HUES6 (cell line): ENCODE data around the gene MACO1.
"Not testable (repeated sequence)": the region's sequence is repeated elsewhere in the genome, so short reads cannot be mapped to it uniquely, and the experiment has no call there.

Experiments used
- H3K27ac ChIP-seq: 2 replicates; pipeline ENCODE4 v1.7.0; 2013; ENCODE audit warnings: low read depth, mild to moderate bottlenecking, low read length, inconsistent platforms
- H3K27me3 ChIP-seq: 2 replicates; pipeline ENCODE4 v1.6.1; 2013; ENCODE audit warnings: low read length; ENCODE audit not compliant: control insufficient read depth, insufficient read depth
- H3K36me3 ChIP-seq: 2 replicates; pipeline ENCODE4 v1.6.1; 2013; ENCODE audit warnings: low read length; ENCODE audit not compliant: control insufficient read depth, insufficient read depth
- H3K4me1 ChIP-seq: 2 replicates; pipeline ENCODE4 v1.6.1; 2013; ENCODE audit warnings: low read length; ENCODE audit not compliant: control insufficient read depth, insufficient read depth
- H3K4me3 ChIP-seq: 2 replicates; pipeline ENCODE4 v1.5.1; 2013; ENCODE audit warnings: low read depth, low read length
- H3K9ac ChIP-seq: one replicate; pipeline ENCODE4 v1.6.1; 2013; ENCODE audit warnings: mild to moderate bottlenecking, low read length
- H3K9me3 ChIP-seq: 2 replicates; pipeline ENCODE4 v1.6.1; 2013; ENCODE audit warnings: low read depth, low read length; ENCODE audit not compliant: control insufficient read depth, insufficient read depth

MACO1 gene

DNA sequence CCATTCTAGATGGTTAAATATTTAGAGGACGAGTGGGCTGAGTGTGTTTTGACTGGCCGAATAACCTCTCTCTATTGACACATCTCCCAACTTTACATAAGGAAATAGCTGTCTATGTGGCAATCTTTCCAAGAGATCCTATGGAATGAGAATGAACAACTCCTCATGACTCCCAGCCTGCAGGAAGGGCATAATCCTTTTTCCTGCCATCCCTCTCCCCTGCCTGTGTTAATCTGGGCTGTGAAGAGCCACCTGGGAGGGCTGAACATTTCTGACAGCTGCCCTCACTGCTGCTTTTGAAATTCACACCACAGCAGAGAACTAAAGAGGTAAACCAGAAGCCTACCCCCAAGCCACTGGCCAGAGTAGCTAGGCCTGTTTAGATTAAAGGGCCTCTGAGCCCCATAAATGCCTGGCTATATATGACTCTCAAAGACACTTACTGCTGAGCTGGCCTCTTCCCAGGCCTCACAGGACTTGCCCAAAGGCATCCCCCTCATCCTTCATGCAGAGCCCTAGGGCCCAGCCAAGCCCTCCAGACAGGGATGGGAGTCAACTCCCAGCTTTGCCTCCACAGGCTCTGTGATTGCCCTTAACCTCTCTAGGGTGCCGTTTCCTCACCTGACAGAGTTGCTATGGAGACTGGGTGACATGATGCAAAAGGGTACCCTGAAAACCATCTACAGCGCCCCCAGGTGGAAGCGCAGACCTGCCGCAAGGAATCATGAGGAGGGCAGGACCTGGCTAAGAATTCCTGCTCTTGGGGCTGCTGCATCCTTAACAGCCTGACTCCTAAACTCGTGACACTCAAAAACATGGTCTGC is 70.8 kb downstream of the MACO1 start:
- H3K4me1 ChIP-seq = peaks cover 34% of the 10 kb centered on the region
- H3K4me3 ChIP-seq = no peak overlapping the region
- no peak overlapping the region for H3K27ac ChIP-seq
- no peak overlapping the region for H3K9ac ChIP-seq
- H3K27me3 ChIP-seq = no peaks in the 10 kb centered on the region
- no peaks in the 10 kb centered on the region for H3K9me3 ChIP-seq
- H3K36me3 ChIP-seq = peaks cover 14% of the 10 kb centered on the region

DNA sequence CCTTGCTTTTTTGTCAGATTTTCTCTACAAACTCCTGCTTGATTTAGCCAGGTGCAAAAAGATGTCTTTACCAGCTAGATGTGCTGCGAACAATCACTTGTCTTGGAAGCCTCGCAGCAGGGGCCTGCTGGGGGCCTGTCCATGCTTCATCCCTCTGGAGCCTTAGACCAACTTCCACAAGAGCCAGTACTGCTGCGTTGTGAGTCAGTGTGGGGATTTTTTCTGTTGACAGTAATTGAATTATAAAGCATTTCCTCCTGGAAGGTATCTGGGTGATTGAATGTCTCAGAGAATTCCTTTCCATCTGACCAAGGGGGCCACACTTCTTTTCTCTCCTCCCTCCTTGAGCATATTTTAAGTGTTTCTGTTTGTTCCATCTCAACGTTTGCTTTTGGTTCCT is 72.3 kb downstream of the MACO1 start:
- no peak overlapping the region; the same call in 1 of the 2 replicates for H3K27ac ChIP-seq
- H3K36me3 ChIP-seq = peaks cover 5% of the 10 kb centered on the region; the same call in 1 of the 2 replicates
- no peak overlapping the region for H3K9ac ChIP-seq
- H3K27me3 ChIP-seq = no peaks in the 10 kb centered on the region
- no peaks in the 10 kb centered on the region for H3K9me3 ChIP-seq
- no peak overlapping the region for H3K4me3 ChIP-seq
- H3K4me1 ChIP-seq = peaks cover 35% of the 10 kb centered on the region

DNA sequence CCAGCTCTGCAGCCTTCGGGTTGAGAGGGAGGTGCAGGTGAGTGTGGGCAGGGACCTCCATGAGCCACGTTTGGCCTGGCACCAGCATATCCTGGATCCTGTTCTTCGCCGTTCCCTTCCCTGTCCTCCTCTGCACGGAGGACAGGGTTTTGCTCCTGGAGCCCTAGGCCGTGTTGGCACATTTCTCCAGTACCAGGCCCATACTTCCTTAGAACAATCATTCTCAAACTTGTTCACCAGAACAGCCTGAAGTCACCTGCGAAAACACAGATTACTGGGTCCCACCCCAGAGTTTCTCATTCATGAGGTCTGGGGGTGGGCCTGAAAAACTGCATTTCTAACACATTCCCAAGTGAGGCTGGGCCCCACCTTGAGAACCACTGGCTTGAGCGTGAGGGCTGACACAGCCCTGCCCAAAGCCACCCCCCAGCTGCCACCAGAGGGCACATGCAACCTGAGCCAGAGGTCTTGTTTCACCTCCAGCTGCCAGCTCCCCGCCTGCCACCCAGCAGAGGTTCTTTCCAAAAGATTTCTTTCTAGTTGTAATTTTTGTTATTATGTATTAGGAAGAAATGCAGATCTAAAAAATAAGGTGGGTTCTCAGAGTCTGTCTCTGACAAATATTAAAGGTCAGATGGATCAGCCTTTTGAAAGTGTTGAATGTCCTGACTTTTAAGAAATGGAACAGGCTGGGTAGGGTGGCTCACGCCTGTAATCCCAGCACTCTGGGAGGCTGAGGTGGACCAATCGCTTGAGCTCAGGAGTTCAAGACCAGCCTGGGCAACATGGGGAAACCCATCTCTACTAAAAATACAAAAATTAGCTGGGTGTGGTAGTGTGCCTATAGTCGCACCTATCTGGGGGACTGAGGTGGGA is 73.1 kb downstream of the MACO1 start:
- Histone ChIP-seq H3K9ac (no peak overlapping the region), H3K27ac (no peak overlapping the region; the same call in 1 of the 2 replicates), H3K4me1 (peaks cover 35% of the 10 kb centered on the region), H3K4me3 (no peak overlapping the region), H3K36me3 (no peaks in the 10 kb centered on the region; the same call in 1 of the 2 replicates), H3K9me3 (no peaks in the 10 kb centered on the region), H3K27me3 (no peaks in the 10 kb centered on the region)

- no peaks in the 10 kb centered on the region for H3K36me3 ChIP-seq
- H3K4me1 ChIP-seq = peaks cover 35% of the 10 kb centered on the region
- no peaks in the 10 kb centered on the region for H3K27me3 ChIP-seq
- no peak overlapping the region for H3K27ac ChIP-seq
- no peaks in the 10 kb centered on the region for H3K9me3 ChIP-seq
- no peak overlapping the region for H3K4me3 ChIP-seq
- no peak overlapping the region for H3K9ac ChIP-seq
These were observed 74.3 kb downstream of the MACO1 start for GRCh38 chr1:25504706-25505595.

DNA sequence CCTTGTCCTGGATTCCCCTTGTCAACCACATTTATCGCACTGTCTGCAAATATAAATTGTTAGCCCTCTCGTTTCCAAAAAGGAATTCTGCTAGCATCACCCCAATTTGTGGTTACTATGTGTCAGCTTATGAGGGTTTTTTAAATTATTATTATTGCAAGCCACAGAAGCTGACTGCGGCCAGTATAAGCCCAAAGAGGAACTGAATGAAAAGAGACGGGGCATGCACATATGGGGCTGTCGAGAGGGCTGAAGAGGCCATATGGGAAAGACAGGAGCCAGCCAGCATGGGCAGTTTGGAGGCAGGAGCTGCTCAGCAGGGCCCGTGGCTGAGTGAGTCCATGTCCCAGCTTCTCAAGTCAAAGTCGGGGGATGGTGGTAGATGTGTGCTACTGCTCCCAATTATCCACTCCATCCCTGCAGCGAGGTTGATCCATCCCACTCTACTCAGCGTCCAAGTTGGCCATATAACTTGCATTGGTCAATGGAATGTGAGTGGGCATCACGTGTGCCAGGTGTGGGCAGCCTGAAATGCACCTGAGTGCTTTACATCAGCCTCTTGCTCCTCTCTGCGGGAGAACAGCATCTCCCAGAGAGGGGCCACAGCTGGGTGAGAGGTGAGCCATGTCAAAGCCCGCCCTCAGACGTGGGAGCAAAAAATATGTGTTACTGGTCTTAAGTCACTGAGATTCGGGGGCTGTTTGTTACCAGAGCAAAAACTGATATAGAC is 75.1 kb downstream of the MACO1 start:
- no peaks in the 10 kb centered on the region for H3K27me3 ChIP-seq
- no peaks in the 10 kb centered on the region for H3K9me3 ChIP-seq
- peak overlapping the region; percentile 51 for H3K9ac ChIP-seq
- H3K4me3 ChIP-seq = peak overlapping the region; percentile 57; the same call in 1 of the 2 replicates
- H3K4me1 ChIP-seq = peaks cover 35% of the 10 kb centered on the region
- H3K36me3 ChIP-seq = no peaks in the 10 kb centered on the region
- no peak overlapping the region for H3K27ac ChIP-seq

GRCh38 chr1:25506566-25507463 is 76.1 kb downstream of the MACO1 start:
- Histone ChIP-seq H3K9ac (peak overlapping the region; percentile 51), H3K27ac (0 out of 2 replicates have a peak overlapping the region, but pooled peaks have one; percentile 38), H3K4me1 (peaks cover 35% of the 10 kb centered on the region), H3K4me3 (peak overlapping the region; percentile 57)
- H3K9me3 ChIP-seq, H3K36me3 ChIP-seq, H3K27me3 ChIP-seq: not testable (repeated sequence)

DNA sequence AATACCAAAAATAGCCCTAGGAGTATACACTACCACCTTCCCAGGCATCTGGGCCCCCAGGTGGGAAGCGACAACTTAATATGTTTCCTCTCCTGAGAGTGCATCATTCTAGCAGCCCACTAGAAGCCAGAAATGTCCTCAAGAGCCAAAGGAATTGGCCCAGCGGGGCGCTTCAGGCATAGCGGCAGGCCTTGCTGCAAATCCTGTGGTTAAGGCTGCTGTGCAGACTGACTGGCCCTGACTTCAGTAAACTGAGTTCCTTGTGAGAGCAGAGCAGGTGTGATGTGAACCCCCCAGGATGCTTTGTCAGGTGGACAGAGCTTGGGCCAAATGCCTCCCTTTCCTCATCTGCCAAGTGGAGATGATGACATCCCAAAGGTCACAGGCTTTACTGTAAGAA is 83.0 kb downstream of the MACO1 start:
- Histone ChIP-seq H3K9ac (no peak overlapping the region), H3K4me1 (peaks cover 8% of the 10 kb centered on the region), H3K36me3 (no peaks in the 10 kb centered on the region), H3K27ac (no peak overlapping the region), H3K27me3 (no peaks in the 10 kb centered on the region), H3K4me3 (no peak overlapping the region), H3K9me3 (peaks cover 4% of the 10 kb centered on the region; the same call in 1 of the 2 replicates)

DNA sequence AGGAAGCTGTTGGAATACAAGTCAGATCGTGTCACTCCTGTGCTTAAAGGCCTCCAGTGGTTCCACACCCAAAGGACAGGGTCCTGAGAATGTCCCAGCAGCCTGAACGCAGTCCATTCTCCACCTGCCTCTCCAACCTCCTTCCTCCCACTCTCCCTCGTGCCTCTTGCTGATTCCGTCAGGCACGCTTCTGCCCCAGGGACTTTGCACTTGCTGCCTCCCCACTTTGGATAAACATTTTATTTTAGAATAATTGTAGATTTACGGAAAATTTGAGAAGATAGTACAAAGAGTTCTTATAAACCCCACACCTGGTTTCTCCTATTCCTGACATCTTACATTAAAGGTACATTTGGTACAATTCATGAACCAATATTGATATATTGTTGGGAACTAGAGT is 84.3 kb downstream of the MACO1 start:
- no peak overlapping the region for H3K27ac ChIP-seq
- H3K36me3 ChIP-seq = no peaks in the 10 kb centered on the region
- no peak overlapping the region for H3K9ac ChIP-seq
- no peak overlapping the region for H3K4me3 ChIP-seq
- H3K4me1 ChIP-seq = peaks cover 16% of the 10 kb centered on the region
- no peaks in the 10 kb centered on the region for H3K27me3 ChIP-seq
- peaks cover 4% of the 10 kb centered on the region; the same call in 1 of the 2 replicates for H3K9me3 ChIP-seq

DNA sequence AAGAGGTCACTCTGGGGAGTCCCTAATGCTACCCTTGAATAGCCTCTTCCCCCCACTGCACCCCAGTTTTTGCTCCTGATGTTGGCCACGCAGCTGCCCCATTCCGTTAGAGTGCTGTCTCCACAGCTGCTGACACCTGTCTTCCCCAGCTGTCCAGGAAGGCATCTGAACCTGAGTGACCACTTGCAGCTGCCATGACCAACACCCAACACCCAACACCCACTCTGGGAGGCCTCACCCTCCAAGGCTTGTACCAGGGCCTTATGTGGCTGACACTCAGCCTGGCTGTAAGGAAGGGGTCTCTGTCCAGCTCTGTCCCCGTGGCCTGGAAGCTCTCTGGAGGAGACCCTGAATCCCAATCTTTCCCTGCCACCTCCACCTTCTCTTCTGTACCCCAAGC is 86.0 kb downstream of the MACO1 start:
- Histone ChIP-seq H3K36me3 (no peaks in the 10 kb centered on the region), H3K9ac (no peak overlapping the region), H3K27me3 (no peaks in the 10 kb centered on the region), H3K27ac (no peak overlapping the region), H3K9me3 (peaks cover 4% of the 10 kb centered on the region; the same call in 1 of the 2 replicates), H3K4me1 (peaks cover 19% of the 10 kb centered on the region), H3K4me3 (no peak overlapping the region)
